ENCODE results near the gene FKBP11.

FKBP11 gene

GRCh38 chr12:48925304-48926011 lies at the start of gene FKBP11:
FKBP11 (minus strand) TSS chr12:48925492; CDS start chr12:48925428, 64 bp downstream.
- DNase-seq: peak; percentile 76 to 79

GRCh38 chr12:48973941-48974673 lies 48.8 kb upstream of the FKBP11 start:
- DNase-seq: peak; percentile 52 to 57

- DNase-seq: no peak
Measured at GRCh38 chr12:48973531-48973930, 48.2 kb upstream of the FKBP11 start.

- DNase-seq: no peak
Measured at GRCh38 chr12:48972952-48973483, 47.7 kb upstream of the FKBP11 start.

- DNase-seq: peak; percentile 45 to 59
Measured at GRCh38 chr12:48972213-48972951, 47.1 kb upstream of the FKBP11 start.

GRCh38 chr12:48970702-48971334 lies 45.5 kb upstream of the FKBP11 start:
- no peak for DNase-seq

GRCh38 chr12:48969833-48970701 lies 44.8 kb upstream of the FKBP11 start:
- DNase-seq: peak; percentile 45 to 53

GRCh38 chr12:48969160-48969771 lies 44.0 kb upstream of the FKBP11 start:
- no peak for DNase-seq

- DNase-seq: no peak
Measured at GRCh38 chr12:48968467-48968866, 43.2 kb upstream of the FKBP11 start.

- DNase-seq: no peak
Measured at GRCh38 chr12:48967991-48968390, 42.7 kb upstream of the FKBP11 start.

- no peak for DNase-seq
Measured at GRCh38 chr12:48966177-48966895, 41.0 kb upstream of the FKBP11 start.

GRCh38 chr12:48965298-48965838 lies 40.1 kb upstream of the FKBP11 start:
- DNase-seq: no peak

GRCh38 chr12:48961801-48962200 lies 36.5 kb upstream of the FKBP11 start:
- DNase-seq: no peak

GRCh38 chr12:48961331-48961730 lies 36.0 kb upstream of the FKBP11 start:
- DNase-seq: no peak

- DNase-seq: no peak
Measured at GRCh38 chr12:48960834-48961233, 35.5 kb upstream of the FKBP11 start.

GRCh38 chr12:48958049-48958388 lies 32.7 kb upstream of the FKBP11 start:
- DNase-seq: no peak

- peak; percentile 92 to 95 for DNase-seq
Measured at GRCh38 chr12:48957141-48958048, 32.1 kb upstream of the FKBP11 start, which contains the start of gene ARF3. ARF3 (minus strand) TSS chr12:48957487; CDS start chr12:48941095, 16,392 bp downstream.

GRCh38 chr12:48956279-48957140 lies 31.2 kb upstream of the FKBP11 start:
- DNase-seq: peak; percentile 28 to 42

All from stimulated activated CD4-positive, alpha-beta T cell treated with anti-CD3 and anti-CD28 coated beads, Interleukin-2, amount 100 ng/mL, for 24 hours (primary cell).